Liver (tissue), 3 donors: ENCODE results near the gene OTUD6A.

Experiments used
- CTCF ChIP-seq: fragments of 150-350 bp; IDR thresholded peaks from 2 replicates; pipeline ENCODE4 v1.5.1; 2017; ENCODE audit warnings: improper control_type of control experiment, low read depth, low read length; ENCODE audit not compliant: missing input control
- MAX ChIP-seq: IDR thresholded peaks from 2 replicates; pipeline ENCODE4 v1.6.1; 2016; ENCODE audit warnings: antibody characterized with exemption
- RAD21 ChIP-seq, 2 donors: IDR thresholded peaks; 2 replicates each; pipeline ENCODE4 v1.6.1; 2016; ENCODE audit warnings: antibody characterized with exemption in 2 of 2, mild to moderate bottlenecking in 2 of 2
- YY1 ChIP-seq: IDR thresholded peaks from 2 replicates; pipeline ENCODE4 v1.6.1; 2016; ENCODE audit warnings: antibody characterized with exemption, mild to moderate bottlenecking
- ZBTB33 ChIP-seq: IDR thresholded peaks from 2 replicates; pipeline ENCODE4 v1.6.1; 2016; ENCODE audit warnings: antibody characterized with exemption
- TF ChIP-seq, protein P1 (sequence below): IDR thresholded peaks from 2 replicates; pipeline ENCODE4 v1.6.1; 2016; ENCODE audit warnings: antibody characterized with exemption, mild to moderate bottlenecking
- TF ChIP-seq, protein P2 (sequence below): IDR thresholded peaks from 2 replicates; pipeline ENCODE4 v1.6.1; 2016; ENCODE audit warnings: antibody characterized with exemption
- donor health status: healthy.
- donor health status: healthy.

- TF ChIP-seq CTCF, result no peak
- TF ChIP-seq, protein P1, sequence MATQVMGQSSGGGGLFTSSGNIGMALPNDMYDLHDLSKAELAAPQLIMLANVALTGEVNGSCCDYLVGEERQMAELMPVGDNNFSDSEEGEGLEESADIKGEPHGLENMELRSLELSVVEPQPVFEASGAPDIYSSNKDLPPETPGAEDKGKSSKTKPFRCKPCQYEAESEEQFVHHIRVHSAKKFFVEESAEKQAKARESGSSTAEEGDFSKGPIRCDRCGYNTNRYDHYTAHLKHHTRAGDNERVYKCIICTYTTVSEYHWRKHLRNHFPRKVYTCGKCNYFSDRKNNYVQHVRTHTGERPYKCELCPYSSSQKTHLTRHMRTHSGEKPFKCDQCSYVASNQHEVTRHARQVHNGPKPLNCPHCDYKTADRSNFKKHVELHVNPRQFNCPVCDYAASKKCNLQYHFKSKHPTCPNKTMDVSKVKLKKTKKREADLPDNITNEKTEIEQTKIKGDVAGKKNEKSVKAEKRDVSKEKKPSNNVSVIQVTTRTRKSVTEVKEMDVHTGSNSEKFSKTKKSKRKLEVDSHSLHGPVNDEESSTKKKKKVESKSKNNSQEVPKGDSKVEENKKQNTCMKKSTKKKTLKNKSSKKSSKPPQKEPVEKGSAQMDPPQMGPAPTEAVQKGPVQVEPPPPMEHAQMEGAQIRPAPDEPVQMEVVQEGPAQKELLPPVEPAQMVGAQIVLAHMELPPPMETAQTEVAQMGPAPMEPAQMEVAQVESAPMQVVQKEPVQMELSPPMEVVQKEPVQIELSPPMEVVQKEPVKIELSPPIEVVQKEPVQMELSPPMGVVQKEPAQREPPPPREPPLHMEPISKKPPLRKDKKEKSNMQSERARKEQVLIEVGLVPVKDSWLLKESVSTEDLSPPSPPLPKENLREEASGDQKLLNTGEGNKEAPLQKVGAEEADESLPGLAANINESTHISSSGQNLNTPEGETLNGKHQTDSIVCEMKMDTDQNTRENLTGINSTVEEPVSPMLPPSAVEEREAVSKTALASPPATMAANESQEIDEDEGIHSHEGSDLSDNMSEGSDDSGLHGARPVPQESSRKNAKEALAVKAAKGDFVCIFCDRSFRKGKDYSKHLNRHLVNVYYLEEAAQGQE, result no peak
- TF ChIP-seq ZBTB33, result no peak
- TF ChIP-seq RAD21 (IDR thresholded peaks at IDR 0.05), result no peak
- no peak for TF ChIP-seq YY1
- TF ChIP-seq MAX, result no peak
- TF ChIP-seq, protein P2, sequence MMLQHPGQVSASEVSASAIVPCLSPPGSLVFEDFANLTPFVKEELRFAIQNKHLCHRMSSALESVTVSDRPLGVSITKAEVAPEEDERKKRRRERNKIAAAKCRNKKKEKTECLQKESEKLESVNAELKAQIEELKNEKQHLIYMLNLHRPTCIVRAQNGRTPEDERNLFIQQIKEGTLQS, result no peak
Measured at GRCh38 chrX:70041993-70042392, 20.3 kb upstream of the OTUD6A start.
